Breast epithelium (tissue), 3 donors: Measurements from ENCODE around the gene SLC15A1.

Experiments
- CTCF ChIP-seq, 3 donors: fragments of 450-650 bp; IDR thresholded peaks; one replicate each; pipeline ENCODE4 v1.5.1; 2016 to 2017; ENCODE audit warnings: antibody characterized with exemption in 3 of 3, mild to moderate bottlenecking in 3 of 3, moderate library complexity in 3 of 3
- POLR2AphosphoS5 ChIP-seq, 3 donors: sonication (generic); formaldehyde crosslinking; IDR thresholded peaks; one replicate each; pipeline ENCODE4 v1.6.1; 2017; ENCODE audit warnings: antibody characterized with exemption in 3 of 3

- TF ChIP-seq CTCF (IDR thresholded peaks at IDR 0.05) (no peak), POLR2AphosphoS5 (IDR thresholded peaks at IDR 0.05) (no peak)
Measured at GRCh38 chr13:98710521-98710920, 42.0 kb downstream of the SLC15A1 start.
